RCC 7860 (cell line): Measurements from ENCODE around the gene BRMS1L.

ENCODE experiments used
- DNase-seq: peaks from one replicate; pipeline ENCODE4 v3.0.0-alpha.2; 2015; ENCODE audit warnings: low spot score
- FAIRE-seq: peaks from 2 replicates; lab custom pipeline; 2012; peaks lifted over from hg19 to GRCh38; lab: Jason Lieb, UNC

The BRMS1L gene

DNA sequence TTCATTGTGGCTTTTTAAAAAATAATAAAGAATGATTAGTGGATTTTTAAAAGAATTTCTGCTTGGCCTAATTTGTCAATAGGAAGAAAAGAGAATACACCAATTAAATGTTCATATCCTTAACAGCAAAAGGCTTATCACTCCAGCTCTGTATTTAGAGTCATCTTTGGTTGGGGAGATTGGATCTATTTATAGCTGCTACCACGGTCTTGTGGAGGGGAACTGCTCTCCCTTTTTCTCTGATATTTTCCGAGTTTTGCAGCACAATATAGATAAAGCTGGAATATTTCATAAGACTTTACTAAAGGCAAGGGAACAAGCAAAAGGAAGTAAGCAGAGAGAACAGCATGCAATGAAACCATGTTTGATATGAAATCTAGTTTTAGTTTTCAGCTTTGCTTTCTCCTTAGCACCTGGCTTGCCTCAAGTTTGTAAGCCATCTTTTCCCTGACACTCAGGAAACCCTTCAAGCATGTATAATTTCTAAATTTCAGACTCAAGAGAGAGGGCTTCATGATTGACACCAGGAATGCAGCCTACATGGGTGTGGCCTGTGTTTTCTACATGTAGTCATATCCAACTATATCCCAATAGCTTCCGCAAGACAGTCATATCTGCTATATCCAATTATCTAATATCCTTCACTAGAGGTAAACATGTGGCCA, 35.2 kb downstream of the BRMS1L start:
- FAIRE-seq (no peak), DNase-seq (no peak)

DNA sequence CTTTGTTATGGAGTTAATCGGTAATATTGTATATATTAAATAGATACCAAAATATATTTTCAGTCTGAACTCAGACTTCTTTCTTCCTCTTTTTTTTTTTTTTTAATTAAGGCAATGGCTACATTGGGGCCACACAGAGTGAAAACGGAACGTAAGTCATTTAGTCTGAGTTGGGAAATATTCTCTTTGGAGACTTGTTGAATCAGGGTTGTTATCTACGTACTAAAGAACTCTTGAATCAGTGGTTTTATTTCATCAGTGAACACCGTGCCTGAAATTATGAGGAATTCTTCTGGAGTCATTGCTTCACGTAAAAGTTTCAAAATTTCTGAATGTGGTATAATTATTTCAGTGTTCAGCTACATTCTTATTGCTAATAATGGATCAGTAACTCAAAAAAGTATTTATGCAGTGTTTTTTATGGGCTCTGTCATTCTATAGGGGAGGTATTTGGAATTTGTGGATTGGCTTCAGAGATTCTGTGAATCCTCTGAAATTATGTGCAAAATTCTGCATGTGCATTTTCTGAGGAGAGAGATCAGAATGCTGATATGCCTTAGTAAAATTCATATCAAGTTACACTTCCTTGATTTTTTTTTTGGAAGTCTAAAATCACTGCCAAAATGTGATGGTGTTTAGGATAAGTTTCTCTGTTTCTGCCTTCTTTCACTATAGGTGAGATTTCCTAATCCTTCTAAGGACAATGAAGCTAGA, 39.6 kb downstream of the BRMS1L start:
- no peak for DNase-seq
- no peak for FAIRE-seq

DNA sequence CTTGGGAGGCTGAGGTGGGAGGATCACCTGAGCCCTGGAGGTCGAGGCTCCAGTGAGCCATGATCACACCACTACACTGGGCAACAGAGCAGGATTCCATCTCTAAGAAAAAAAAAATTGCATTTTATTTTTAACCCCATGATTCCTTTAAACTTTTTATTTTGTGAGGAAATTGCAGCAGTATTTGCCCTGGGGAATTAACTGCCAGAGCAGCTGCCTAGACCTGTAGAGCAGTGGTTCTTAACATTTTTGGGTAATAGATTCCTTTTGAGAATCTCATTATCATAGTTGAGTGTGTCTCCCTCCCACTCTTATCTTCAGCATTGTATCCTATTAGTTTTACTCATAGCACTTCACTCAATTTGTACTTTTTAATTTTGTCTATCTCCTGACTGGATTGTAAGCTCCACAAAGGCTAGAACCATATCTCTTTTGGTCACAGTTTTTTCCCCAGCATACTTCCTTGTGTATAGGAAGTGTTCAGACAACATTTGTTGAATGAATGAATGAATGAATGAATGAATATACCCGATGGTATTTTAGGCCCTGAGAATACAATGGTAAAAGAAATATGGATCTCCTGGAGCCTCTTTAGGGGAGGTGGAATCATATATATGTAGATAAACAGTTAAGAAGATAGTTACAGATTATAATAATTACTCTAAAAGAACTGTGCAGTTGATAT, 40.6 kb downstream of the BRMS1L start:
- DNase-seq (no peak), FAIRE-seq (no peak)

DNA sequence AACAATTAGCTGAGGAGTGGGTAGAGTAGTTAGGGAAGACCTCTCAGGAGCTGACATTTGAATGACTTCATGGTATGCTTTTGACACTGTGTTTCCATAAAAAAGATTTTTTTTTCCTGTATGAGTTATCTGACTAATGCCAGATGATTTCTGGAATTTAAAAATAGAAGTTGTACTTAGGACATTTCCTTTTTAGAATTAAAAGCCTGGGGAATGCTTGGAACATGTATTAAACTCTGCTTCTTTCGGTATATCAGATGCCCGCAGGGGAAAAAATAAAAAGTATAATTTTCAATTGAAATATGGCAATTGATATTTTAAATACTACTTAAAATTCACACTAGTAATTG, 41.1 kb downstream of the BRMS1L start:
- FAIRE-seq, result no peak
- no peak for DNase-seq

DNA sequence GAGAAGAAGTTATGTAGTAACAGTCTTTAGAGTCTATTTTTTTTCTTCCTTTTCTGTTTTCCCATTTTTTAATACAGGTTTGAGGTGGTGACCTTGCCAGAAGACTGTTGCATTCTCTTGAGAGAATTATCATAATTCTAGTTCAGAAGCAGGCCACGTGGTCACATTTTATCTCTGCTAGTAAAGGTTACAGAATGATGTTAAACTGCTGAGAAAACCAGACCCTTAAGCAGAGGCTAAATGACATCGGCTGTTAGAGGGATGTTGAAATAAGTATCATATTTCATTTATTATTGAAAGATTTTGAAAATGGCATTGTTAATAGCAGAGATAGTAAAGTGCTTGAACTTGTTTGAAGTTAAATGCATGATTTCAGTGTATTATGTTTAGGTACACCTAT, 49.2 kb downstream of the BRMS1L start:
- no peak for FAIRE-seq

DNA sequence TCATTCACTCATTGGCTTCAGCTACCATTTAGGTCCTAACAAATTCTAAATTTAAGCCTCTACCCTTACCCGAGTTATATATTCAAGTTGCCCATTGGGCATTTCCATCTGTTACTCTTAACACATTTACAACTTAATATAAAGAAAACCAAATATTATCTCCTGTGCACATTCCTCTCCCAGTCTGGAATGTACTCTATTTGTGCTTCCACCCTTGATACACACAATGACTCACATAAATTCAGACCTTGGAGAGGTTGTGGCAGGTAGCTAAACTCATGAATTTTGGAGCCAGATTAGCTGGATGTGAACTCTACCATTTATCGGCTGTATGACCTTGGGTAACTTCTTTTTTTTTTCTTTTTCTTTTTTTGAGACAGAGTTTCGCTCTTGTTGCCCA, 51.1 kb downstream of the BRMS1L start:
- FAIRE-seq (no peak), DNase-seq (no peak)

More for the DNA sequence above, 49.2 kb downstream of the BRMS1L start:
- DNase-seq, result no peak

DNA sequence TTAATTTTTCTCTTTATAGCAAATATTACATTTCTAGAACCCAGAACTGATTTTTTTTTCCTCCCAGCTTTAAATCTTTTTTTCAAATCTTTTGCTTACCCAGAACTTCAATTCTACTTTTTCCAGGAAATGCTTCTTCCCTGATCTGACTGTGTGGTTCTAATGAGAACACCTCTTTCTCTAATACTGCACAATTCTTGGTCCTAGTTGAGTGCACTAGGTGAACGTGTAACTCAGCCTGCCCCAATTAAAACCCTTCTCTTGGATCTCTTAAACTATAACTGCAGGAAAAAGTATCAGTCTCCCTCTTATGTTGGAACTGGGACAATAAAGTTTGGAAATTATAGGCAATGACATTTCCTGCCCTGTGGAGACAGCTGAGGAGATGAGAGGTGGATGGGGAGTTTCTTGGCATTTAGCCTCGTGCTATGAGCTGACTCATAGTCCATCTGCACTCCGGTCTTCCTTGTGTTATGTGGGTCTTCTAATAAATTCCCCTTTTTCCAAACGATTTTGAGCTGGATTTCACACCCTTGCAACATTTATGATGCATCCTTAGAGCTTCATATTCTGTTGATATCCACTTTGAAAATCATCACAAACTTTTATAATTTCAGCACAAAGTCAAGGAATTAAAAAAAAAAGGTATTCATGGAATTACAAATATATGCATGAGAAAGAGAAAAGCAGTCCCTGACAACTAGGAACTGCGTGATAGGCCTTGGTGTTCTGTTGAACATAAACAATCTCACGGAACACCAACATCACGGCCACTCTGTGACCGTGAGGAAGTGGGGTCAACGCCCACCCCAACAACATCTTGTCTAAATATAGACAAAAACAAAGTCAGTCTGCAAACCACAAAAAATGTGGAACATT, 52.4 kb downstream of the BRMS1L start:
- FAIRE-seq (no peak), DNase-seq (peak; percentile 16)

DNA sequence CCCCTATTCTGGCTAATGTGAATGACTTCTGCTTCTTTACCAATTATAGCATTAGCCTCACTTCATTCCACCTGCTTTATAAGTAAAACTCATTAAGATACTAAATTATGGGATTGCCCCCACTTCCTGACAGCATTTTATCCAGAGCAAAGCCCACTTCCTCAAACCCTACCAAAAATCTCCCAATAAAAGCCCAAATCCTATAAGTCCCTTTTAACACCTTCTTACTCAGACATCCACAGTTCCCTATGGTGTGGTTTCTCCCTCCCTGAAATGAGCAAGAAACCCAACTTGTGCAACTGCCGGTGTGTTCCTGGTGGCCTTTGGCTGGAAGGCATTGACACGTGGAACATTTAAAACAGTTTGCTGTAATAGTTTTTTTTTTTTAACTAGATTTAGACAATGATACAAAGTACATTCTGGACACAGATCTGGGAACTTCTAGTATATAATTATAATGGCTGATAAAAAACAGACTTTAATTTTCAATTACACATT, 53.1 kb downstream of the BRMS1L start:
- DNase-seq, result no peak
- FAIRE-seq, result no peak

DNA sequence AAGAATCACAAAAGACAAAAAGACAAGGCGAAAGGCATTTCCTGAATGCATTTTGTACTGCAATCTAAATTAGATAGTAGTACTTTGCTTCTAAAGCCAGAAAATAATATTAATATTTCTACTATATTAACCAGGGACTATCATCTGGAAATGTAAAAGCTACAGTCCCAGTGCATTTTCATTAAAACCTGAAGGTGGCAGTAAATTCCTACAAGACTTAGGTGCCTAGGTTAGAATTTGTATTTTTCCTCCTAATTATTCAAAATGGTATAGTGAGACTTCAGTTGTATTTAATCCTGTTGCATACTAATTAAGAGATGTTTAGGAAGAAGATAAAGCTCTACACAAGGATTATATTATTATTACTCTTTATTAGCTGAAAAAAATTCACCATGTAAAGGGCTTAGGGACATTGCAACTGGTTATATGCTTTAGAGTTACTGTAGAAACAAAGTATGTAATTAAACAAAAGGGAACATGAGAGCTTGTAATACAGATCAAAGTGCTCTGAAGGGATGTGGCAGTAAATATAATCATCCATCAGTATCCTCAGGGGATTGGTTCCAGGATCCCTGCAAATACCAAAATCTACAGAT, 53.6 kb downstream of the BRMS1L start:
- FAIRE-seq (no peak), DNase-seq (no peak)

DNA sequence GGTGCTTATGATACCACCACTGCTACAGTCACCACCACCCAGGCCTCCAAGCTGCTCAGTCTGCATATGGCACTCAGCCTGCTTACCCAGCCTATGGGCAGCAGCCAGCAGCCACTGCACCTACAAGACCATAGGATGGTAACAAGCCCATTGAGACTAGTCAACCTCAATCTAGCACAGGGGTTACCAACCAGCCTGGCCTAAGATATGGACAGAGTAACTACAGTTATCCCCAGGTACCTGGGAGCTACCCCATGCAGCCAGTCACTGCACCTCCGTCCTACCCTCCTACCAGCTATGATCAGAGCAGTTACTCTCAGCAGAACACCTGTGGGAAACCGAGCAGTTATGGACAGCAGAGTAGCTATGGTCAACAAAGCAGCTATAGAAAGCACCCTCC, 55.1 kb downstream of the BRMS1L start:
- DNase-seq (no peak), FAIRE-seq (no peak)

DNA sequence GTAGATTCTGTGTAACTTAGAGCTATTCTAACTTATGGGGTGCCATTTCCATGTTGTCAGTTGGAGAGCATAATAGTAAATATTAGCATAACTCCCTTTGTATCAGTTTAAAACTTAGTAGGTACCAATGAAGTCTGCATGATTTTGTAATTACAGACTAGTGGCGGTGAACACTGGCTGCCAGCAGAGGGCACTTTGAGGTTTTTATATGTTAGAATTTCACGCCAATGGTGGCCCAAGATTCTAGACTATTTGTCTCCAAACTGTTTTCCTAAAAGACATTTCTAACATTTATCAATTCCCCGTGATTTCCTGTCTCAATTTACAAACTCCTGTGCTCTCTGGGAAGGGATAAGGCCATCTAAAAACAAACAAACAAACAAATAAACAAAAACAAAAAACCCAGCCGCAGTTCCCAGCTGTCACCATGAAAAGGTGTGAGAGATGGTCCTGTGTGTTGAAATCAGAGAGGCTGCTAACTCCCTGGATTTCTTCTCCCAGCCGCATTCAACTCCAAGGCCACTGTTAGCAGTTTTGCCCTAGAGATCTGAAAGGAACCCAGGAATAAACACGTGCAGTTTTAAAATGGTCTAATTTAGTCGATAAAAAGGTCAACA, 57.6 kb downstream of the BRMS1L start:
- FAIRE-seq, result no peak

DNA sequence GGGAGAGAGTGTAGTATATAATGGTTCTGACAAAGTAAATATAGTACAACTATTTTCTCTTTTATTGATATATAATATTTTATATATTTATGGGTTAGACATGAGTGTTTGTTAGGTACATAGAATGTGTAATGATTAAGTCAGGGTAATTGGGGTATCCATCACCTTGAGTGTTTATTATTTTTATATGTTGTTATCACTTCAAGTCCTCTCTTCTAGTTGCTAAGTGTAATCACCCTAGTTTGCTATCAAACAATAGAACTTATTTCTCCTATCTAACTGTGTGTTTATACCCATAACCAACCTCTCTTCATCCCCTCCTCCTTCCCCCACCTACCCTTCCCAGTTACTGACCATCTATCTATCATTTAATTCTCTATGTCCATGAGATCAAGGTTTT, 64.2 kb downstream of the BRMS1L start:
- no peak for FAIRE-seq
- DNase-seq, result no peak

More for the DNA sequence above, 57.6 kb downstream of the BRMS1L start:
- no peak for DNase-seq

DNA sequence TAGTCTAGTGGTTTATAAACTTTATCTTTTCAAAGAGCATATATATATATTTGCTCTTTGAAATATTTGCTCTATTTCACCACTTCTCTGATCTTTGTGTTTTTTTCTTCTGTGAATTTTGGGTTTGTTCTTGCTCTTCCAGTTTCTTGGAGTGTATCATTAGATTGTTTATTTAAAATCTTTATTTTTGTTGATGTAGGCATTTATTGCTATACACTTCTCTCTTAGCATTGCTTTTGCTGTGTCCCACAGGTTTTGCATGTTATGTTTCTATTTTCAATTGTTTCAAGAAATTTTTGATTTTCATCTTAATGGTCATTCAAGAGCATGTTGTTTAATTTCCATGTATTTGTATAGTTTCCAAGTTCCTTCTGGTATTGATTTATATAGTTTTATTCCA, 69.1 kb downstream of the BRMS1L start:
- no peak for FAIRE-seq

DNA sequence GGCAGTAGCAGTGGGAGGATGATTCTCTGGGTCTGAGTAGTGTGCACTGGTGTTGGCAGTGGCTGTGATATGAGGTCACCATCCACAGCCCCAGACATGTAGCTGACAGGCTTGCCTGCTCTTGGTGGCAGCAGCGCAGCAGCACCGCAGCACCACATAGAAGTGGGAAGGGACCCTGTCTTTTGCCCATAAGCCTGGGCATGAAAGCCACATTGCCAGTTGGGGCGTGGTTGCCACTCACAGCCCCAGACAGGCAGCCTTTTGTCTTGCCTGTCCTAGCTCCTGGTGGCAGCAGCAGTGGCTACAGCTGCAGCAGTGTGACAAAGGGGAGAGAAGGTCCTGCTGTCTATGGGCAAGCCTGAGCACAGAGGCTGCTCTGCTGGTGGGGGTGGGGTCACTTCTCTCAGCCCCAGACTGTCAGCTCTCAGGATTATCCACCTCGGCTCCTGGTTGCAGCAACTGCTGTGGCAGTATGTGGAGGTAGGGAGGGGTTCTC, 71.5 kb downstream of the BRMS1L start:
- DNase-seq (no peak), FAIRE-seq (no peak)

More for the DNA sequence above, 69.1 kb downstream of the BRMS1L start:
- no peak for DNase-seq

DNA sequence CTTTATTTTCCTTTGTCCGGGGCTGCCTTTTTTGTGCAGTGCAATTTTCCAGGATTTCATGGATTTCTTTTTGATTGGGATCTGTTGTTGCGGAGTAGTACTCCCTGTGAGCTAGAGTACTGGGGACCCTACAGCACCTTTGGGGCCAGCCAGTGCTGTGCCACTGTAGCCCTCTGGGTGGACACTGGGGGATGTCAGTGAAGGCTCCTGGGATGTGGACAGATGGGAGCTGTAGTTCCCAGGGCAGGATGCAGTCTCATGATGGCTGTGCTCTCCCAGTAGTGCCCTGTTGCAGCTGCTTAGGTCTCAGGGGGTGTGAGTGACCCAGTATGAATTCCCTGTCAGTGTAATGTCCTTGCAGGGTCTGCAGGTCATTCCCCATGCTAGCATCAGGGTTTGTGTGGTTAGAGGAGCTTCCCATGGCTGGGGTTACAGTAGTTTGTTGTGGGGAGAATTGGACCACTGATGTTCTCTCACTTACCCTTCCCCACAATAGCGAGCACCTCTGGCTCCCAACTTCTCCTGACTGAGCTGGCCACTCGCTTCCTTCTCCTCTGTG, 72.2 kb downstream of the BRMS1L start:
- FAIRE-seq (no peak), DNase-seq (no peak)

DNA sequence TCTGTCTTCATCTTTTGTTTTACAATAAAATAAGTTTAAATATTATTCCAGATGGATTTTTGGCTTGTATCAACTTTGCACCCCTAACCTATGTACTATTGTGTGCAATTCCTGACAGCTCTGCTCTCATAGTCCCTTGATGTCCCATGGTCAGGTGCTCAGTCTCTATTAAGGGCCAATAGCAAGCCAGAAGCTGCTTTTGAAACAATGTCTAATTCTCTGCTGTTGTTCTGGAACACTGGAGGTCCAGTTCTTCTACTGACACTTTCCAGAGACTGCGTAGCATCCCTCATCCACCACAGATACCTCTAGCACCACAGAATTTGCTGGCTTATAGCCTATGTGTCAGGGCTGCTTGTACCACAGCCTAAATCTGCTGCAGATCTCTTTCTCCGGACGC, 74.6 kb downstream of the BRMS1L start:
- no peak for FAIRE-seq
- no peak for DNase-seq

DNA sequence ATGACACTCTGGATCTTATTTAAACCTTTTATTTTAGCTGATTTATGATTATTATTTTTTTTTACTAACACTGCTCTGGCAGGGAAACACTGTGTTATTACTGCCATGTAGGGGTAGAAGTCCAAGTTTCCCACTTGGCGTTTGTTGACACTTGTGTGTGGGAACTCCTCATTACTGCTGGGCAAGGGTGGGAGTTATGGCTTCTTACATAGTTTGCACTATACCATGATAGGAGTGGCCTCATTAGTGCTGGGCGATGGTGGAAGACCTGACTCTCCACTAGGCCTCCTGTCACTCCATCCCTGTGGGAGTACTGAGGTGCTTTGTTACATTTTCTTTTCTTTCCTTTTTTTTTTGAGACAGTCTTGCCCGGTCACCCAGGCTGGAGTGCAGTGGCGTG, 83.5 kb downstream of the BRMS1L start:
- DNase-seq, result no peak
- no peak for FAIRE-seq

DNA sequence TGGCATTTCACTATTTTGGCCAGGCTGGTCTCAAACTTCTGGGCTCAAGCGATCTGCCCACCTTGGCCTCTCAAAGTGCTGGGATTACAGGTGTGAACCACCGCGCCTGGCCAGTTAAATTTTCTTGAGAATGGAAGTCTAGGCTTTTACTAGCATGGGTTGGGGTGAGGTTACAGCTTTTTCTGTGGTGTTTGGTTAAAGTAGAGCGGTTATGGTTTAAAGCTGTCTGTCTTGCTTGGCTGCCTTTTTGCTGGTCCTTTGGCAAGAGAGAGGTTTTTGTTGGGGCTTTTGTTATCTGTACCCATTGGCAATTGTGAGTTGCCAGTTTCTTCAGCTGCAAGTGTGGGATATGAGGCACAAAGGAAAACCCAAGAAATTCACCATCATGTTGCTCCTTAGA, 84.1 kb downstream of the BRMS1L start:
- FAIRE-seq, result no peak
- no peak for DNase-seq

DNA sequence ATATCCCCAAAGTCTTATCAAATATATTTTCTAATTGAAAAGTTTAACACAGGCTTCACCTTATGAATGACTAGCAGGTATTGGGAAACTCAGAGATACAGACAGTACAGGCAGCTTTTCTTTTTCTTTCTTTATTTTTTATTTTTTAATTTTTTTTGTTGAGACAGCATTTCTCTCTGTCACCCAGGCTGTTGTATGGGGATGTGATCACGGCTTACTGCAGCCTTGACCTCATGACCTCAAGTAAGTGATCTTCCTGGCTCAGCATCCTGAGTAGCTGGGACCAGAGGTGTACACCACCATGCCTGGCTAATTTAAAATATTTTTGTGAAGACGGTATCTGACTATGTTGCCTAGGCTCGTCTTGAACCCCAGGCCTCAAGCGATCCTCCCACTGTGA, 85.0 kb downstream of the BRMS1L start:
- DNase-seq, result no peak
- no peak for FAIRE-seq

DNA sequence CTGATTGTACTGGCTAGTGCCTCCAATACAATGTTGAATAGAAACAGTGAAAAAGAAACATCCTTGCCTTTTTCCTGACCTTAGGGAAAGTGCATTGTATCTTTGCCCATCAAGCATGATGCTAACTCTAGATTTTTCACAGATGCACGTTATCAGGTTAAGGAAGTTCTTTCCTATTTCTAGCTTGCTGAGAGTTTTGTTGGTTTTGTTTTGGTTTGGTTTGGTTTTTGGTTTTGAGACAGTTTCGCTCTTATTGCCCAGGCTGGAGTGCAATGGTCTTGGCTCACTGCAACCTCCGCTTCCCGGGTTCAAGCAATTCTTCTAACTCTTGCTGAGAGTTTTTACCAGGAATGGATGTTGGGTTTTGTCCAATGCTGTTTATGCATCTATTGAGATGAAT, 89.0 kb downstream of the BRMS1L start:
- no peak for DNase-seq
- no peak for FAIRE-seq
